SK-N-SH (cell line): ENCODE results near the gene AATF.

Experiments used
- EP300 ChIP-seq, 2 experiments: IDR thresholded peaks; 2 replicates each; pipeline versions ENCODE4 v1.4.0 to v1.6.1; 2012; ENCODE audit warnings: borderline replicate concordance in 1 of 2, low read depth in 1 of 2, low read length in 1 of 2
- FOXM1 ChIP-seq: IDR thresholded peaks from 2 replicates; pipeline ENCODE4 v1.4.0; 2012; ENCODE audit warnings: low read depth, mild to moderate bottlenecking
- GABPA ChIP-seq: IDR thresholded peaks from 2 replicates; pipeline ENCODE4 v1.4.0; 2012; ENCODE audit warnings: low read depth, mild to moderate bottlenecking
- POLR2AphosphoS5 ChIP-seq: IDR thresholded peaks from 2 replicates; pipeline ENCODE4 v1.6.1; 2012; ENCODE audit warnings: low read depth, low read length
- RCOR1 ChIP-seq: fragments of 150-350 bp; IDR thresholded peaks from 2 replicates; pipeline ENCODE4 v1.6.1; 2017; ENCODE audit warnings: antibody characterized with exemption, low read length
- RFX5 ChIP-seq: IDR thresholded peaks from 2 replicates; pipeline ENCODE4 v1.6.1; 2012; ENCODE audit warnings: mild to moderate bottlenecking, improper control_type of control experiment, low read length
- TAF1 ChIP-seq: IDR thresholded peaks from 2 replicates; pipeline ENCODE4 v1.6.1; 2012; ENCODE audit warnings: low read depth, mild to moderate bottlenecking, low read length, moderate library complexity, borderline replicate concordance
- YY1 ChIP-seq: IDR thresholded peaks from 2 replicates; pipeline ENCODE4 v1.4.0; 2012; ENCODE audit warnings: low read depth, mild to moderate bottlenecking
- TF ChIP-seq, protein P1 (sequence below): fragments of 200-600 bp; sonication (generic); IDR thresholded peaks from 2 replicates; pipeline ENCODE4 v1.6.1; 2017; ENCODE audit warnings: antibody characterized with exemption, mild to moderate bottlenecking, moderate library complexity
- TF ChIP-seq, protein P2 (sequence below): IDR thresholded peaks from 2 replicates; pipeline ENCODE4 v1.4.0; 2012; ENCODE audit warnings: low read depth, borderline replicate concordance
- TF ChIP-seq, protein P3 (sequence below): IDR thresholded peaks from 2 replicates; pipeline ENCODE4 v1.6.1; 2012; ENCODE audit warnings: mild to moderate bottlenecking, low read depth, low read length, moderate library complexity
- TF ChIP-seq, protein P4 (sequence below): IDR thresholded peaks from 2 replicates; pipeline ENCODE4; 2012
- TF ChIP-seq, protein P5 (sequence below): IDR thresholded peaks from 2 replicates; pipeline ENCODE4 v1.4.0; 2012; ENCODE audit warnings: low read depth
- TF ChIP-seq, protein P6 (sequence below): fragments of 150-350 bp; IDR thresholded peaks from 2 replicates; pipeline ENCODE4 v1.6.1; 2017; ENCODE audit warnings: antibody characterized with exemption, low read length, low read depth, borderline replicate concordance

DNA sequence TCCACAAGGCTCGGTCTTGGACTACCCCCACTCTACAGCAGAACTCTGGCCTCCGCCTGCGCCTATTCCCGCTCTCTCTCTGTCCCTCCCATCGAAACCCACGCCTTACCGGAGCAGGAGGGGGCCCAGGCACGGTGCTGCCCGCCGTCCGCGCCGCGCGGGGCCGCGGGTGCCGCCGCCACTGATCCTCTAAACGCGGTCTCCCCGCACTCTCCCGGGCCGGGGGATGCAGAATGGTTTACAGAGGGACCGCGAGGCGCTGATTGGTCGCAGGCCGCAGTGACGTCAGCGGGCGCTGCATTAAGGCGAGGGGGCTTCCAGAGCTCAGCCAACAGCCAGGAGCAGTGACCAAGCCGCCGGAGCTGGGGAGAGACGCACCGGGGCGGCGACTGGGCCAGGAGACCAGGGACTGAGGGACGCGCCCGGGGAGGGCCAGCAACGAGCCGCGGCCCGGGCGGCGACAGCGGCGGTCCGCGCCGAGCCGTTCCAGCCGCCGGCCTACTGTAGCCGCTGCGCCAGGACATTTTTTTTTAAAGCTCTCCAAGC is 12.2 kb upstream of the AATF start:
- TF ChIP-seq RFX5: no peak
- TF ChIP-seq RCOR1: no peak
- TF ChIP-seq, protein P1, sequence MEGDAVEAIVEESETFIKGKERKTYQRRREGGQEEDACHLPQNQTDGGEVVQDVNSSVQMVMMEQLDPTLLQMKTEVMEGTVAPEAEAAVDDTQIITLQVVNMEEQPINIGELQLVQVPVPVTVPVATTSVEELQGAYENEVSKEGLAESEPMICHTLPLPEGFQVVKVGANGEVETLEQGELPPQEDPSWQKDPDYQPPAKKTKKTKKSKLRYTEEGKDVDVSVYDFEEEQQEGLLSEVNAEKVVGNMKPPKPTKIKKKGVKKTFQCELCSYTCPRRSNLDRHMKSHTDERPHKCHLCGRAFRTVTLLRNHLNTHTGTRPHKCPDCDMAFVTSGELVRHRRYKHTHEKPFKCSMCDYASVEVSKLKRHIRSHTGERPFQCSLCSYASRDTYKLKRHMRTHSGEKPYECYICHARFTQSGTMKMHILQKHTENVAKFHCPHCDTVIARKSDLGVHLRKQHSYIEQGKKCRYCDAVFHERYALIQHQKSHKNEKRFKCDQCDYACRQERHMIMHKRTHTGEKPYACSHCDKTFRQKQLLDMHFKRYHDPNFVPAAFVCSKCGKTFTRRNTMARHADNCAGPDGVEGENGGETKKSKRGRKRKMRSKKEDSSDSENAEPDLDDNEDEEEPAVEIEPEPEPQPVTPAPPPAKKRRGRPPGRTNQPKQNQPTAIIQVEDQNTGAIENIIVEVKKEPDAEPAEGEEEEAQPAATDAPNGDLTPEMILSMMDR: no peak
- no peak for TF ChIP-seq POLR2AphosphoS5
- TF ChIP-seq, protein P2, sequence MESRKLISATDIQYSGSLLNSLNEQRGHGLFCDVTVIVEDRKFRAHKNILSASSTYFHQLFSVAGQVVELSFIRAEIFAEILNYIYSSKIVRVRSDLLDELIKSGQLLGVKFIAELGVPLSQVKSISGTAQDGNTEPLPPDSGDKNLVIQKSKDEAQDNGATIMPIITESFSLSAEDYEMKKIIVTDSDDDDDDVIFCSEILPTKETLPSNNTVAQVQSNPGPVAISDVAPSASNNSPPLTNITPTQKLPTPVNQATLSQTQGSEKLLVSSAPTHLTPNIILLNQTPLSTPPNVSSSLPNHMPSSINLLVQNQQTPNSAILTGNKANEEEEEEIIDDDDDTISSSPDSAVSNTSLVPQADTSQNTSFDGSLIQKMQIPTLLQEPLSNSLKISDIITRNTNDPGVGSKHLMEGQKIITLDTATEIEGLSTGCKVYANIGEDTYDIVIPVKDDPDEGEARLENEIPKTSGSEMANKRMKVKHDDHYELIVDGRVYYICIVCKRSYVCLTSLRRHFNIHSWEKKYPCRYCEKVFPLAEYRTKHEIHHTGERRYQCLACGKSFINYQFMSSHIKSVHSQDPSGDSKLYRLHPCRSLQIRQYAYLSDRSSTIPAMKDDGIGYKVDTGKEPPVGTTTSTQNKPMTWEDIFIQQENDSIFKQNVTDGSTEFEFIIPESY: no peak
- TF ChIP-seq, protein P3, sequence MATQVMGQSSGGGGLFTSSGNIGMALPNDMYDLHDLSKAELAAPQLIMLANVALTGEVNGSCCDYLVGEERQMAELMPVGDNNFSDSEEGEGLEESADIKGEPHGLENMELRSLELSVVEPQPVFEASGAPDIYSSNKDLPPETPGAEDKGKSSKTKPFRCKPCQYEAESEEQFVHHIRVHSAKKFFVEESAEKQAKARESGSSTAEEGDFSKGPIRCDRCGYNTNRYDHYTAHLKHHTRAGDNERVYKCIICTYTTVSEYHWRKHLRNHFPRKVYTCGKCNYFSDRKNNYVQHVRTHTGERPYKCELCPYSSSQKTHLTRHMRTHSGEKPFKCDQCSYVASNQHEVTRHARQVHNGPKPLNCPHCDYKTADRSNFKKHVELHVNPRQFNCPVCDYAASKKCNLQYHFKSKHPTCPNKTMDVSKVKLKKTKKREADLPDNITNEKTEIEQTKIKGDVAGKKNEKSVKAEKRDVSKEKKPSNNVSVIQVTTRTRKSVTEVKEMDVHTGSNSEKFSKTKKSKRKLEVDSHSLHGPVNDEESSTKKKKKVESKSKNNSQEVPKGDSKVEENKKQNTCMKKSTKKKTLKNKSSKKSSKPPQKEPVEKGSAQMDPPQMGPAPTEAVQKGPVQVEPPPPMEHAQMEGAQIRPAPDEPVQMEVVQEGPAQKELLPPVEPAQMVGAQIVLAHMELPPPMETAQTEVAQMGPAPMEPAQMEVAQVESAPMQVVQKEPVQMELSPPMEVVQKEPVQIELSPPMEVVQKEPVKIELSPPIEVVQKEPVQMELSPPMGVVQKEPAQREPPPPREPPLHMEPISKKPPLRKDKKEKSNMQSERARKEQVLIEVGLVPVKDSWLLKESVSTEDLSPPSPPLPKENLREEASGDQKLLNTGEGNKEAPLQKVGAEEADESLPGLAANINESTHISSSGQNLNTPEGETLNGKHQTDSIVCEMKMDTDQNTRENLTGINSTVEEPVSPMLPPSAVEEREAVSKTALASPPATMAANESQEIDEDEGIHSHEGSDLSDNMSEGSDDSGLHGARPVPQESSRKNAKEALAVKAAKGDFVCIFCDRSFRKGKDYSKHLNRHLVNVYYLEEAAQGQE: no peak
- TF ChIP-seq, protein P4, sequence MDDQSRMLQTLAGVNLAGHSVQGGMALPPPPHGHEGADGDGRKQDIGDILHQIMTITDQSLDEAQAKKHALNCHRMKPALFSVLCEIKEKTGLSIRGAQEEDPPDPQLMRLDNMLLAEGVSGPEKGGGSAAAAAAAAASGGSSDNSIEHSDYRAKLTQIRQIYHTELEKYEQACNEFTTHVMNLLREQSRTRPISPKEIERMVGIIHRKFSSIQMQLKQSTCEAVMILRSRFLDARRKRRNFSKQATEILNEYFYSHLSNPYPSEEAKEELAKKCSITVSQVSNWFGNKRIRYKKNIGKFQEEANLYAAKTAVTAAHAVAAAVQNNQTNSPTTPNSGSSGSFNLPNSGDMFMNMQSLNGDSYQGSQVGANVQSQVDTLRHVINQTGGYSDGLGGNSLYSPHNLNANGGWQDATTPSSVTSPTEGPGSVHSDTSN: no peak
- TF ChIP-seq TAF1: no peak
- TF ChIP-seq YY1: no peak
- TF ChIP-seq, protein P5, sequence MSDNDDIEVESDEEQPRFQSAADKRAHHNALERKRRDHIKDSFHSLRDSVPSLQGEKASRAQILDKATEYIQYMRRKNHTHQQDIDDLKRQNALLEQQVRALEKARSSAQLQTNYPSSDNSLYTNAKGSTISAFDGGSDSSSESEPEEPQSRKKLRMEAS: no peak
- TF ChIP-seq, protein P6, sequence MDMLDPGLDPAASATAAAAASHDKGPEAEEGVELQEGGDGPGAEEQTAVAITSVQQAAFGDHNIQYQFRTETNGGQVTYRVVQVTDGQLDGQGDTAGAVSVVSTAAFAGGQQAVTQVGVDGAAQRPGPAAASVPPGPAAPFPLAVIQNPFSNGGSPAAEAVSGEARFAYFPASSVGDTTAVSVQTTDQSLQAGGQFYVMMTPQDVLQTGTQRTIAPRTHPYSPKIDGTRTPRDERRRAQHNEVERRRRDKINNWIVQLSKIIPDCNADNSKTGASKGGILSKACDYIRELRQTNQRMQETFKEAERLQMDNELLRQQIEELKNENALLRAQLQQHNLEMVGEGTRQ: no peak
- no peak for TF ChIP-seq GABPA
- TF ChIP-seq EP300 (IDR thresholded peaks at IDR 0.05; ENCODE audit: borderline replicate concordance in 1 of 2, low read depth in 1 of 2, low read length in 1 of 2): no peak
- no peak for TF ChIP-seq FOXM1
